ENCODE measurements around the gene ADCY3. TPM values are rescaled to one million over a fixed set of nuclear protein-coding genes. Genes with fewer than 3 reads are reported as not detected.

ADCY3 gene
- polyA plus RNA-seq (2012; ENCODE audit: insufficient read depth, insufficient read length, low read depth), result 21.5 TPM

GRCh38 chr2:24920098-24920808, at the start of gene ADCY3:
Gene ADCY3 (minus strand): TSS chr2:24920237. CDS start chr2:24918987, 1,250 bp downstream.
- DNase-seq, result peak; percentile 62
- H3K36me3 ChIP-seq, result no peaks in the 10 kb centered on the region
- TF ChIP-seq, protein P1, sequence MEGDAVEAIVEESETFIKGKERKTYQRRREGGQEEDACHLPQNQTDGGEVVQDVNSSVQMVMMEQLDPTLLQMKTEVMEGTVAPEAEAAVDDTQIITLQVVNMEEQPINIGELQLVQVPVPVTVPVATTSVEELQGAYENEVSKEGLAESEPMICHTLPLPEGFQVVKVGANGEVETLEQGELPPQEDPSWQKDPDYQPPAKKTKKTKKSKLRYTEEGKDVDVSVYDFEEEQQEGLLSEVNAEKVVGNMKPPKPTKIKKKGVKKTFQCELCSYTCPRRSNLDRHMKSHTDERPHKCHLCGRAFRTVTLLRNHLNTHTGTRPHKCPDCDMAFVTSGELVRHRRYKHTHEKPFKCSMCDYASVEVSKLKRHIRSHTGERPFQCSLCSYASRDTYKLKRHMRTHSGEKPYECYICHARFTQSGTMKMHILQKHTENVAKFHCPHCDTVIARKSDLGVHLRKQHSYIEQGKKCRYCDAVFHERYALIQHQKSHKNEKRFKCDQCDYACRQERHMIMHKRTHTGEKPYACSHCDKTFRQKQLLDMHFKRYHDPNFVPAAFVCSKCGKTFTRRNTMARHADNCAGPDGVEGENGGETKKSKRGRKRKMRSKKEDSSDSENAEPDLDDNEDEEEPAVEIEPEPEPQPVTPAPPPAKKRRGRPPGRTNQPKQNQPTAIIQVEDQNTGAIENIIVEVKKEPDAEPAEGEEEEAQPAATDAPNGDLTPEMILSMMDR (IDR thresholded peaks at IDR 0.05; ENCODE audit: low read depth, low read length), result no peak
- no peaks in the 10 kb centered on the region for H3K9me3 ChIP-seq
- no peaks in the 10 kb centered on the region for H3K4me1 ChIP-seq
- peak within 1 kb of the TSS; percentile 68 for H3K4me3 ChIP-seq (ENCODE audit: low read depth, low read length)
- H3K27me3 ChIP-seq, result no peaks in the 10 kb centered on the region

DNA sequence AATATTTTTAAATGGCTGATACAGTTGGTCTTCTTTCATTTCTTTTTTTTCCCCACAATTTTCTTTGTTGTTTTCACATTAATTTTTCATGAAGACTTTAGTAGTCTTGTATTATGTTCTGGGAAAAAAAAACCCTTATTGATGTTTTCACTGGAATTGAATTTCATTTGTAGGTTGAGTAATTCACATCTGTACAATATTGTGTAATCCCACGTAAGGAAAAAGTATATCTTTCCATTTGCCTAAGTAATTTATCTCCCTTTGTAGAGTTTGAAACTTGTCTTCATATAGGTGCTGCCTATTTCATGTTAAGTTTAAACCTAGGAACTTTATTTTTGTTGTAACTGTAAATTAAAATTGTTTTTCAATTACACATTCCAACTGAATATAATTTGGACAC, 49.7 kb upstream of the ADCY3 start:
- TF ChIP-seq, protein P1 (IDR thresholded peaks at IDR 0.05; ENCODE audit: low read depth, low read length), result no peak
- no peak overlapping the region for H3K4me3 ChIP-seq (ENCODE audit: low read depth, low read length)
- peaks cover 2% of the 10 kb centered on the region; the same call in 1 of the 2 replicates for H3K36me3 ChIP-seq
- no peaks in the 10 kb centered on the region for H3K27me3 ChIP-seq
- no peaks in the 10 kb centered on the region for H3K9me3 ChIP-seq
- DNase-seq, result no peak
- H3K4me1 ChIP-seq, result no peaks in the 10 kb centered on the region

DNA sequence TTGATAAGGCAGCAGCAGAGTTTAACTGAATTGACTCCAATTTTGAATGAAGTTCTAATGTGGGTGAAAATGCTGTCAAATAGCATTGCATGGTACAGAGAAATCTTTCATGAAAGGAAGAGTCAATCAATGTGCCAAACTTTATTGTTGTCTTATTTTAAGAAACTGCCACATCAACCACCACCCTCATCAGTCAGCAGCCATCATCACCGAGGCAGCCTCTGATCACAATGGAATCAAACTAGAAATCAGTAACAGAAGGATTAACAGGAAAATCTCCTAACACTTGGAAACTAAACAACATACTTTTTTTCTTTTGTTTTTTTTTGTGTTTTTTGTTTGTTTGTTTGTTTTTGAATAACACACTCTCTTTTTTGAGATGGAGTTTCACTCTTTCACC, 41.9 kb upstream of the ADCY3 start:
- no peak overlapping the region for H3K4me3 ChIP-seq (ENCODE audit: low read depth, low read length)
- no peaks in the 10 kb centered on the region for H3K4me1 ChIP-seq
- DNase-seq, result no peak
- TF ChIP-seq, protein P1 (IDR thresholded peaks at IDR 0.05; ENCODE audit: low read depth, low read length), result no peak
- peaks cover 17% of the 10 kb centered on the region for H3K36me3 ChIP-seq
- H3K27me3 ChIP-seq, result no peaks in the 10 kb centered on the region
- H3K9me3 ChIP-seq, result no peaks in the 10 kb centered on the region

GRCh38 chr2:24959761-24960160, 39.7 kb upstream of the ADCY3 start:
- Histone ChIP-seq H3K9me3 (no peaks in the 10 kb centered on the region), H3K27me3 (no peaks in the 10 kb centered on the region), H3K36me3 (peaks cover 32% of the 10 kb centered on the region), H3K4me3 (ENCODE audit: low read depth, low read length) (no peak overlapping the region), H3K4me1 (no peaks in the 10 kb centered on the region)
- DNase-seq, result no peak
- TF ChIP-seq, protein P1 (IDR thresholded peaks at IDR 0.05; ENCODE audit: low read depth, low read length), result no peak

- Histone ChIP-seq H3K9me3 (no peaks in the 10 kb centered on the region), H3K27me3 (no peaks in the 10 kb centered on the region), H3K4me1 (no peaks in the 10 kb centered on the region), H3K4me3 (ENCODE audit: low read depth, low read length) (no peak overlapping the region), H3K36me3 (peaks cover 28% of the 10 kb centered on the region)
- TF ChIP-seq, protein P1 (IDR thresholded peaks at IDR 0.05; ENCODE audit: low read depth, low read length), result no peak
- DNase-seq, result no peak
Observed at GRCh38 chr2:24958411-24958935, 38.4 kb upstream of the ADCY3 start.

- Histone ChIP-seq H3K4me3 (ENCODE audit: low read depth, low read length) (no peak overlapping the region), H3K4me1 (no peaks in the 10 kb centered on the region), H3K36me3 (peaks cover 28% of the 10 kb centered on the region), H3K27me3 (no peaks in the 10 kb centered on the region), H3K9me3 (no peaks in the 10 kb centered on the region)
- TF ChIP-seq, protein P1 (IDR thresholded peaks at IDR 0.05; ENCODE audit: low read depth, low read length), result no peak
- DNase-seq, result no peak
Observed at GRCh38 chr2:24957976-24958375, 37.9 kb upstream of the ADCY3 start.

Measured in BE2C (cell line).